ENCODE measurements around the gene AGPS.
"Not testable (repeated sequence)": the region's sequence is repeated elsewhere in the genome, so short reads cannot be mapped to it uniquely, and the experiment has no call there.

The AGPS gene

DNA sequence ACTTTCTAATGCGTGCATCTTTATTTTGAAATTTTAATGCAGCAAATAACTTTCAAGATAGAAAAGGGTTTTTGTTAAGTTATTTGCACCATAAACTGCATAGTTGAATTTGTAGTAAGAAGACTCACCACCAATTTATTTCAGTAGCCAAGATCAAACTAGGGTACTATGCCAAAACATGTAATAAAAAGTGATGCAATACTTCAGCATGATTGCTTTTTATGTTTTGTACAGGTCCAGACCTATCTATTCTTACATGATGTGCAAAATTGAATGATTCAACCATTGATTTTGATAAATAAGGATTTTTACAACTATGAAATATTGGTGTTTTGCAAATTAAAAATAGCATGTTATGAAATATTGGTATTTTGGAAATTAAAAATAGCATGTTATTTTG, 26.7 kb downstream of the AGPS start:
- DNase-seq (ENCODE audit: low spot score): no peak

DNA sequence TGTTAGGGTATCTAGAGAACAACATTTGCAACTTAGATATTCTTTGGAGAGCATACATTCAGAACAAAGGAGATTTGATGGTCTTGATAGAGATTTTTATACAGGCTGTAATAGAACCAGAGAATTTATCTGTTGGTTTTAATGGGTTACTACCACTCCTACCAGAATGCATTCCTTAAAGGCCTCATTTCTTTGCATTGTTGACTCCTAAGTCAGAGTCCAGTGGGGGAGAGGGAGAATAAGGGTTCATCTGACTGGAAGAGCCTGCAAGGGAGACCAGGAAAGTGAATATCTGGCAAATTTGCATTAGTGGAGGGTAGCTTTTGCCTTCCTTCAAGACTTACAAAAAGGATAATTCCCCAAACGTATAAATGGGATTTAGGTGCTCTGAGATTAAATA, 29.7 kb downstream of the AGPS start:
- no peak for DNase-seq (ENCODE audit: low spot score)

DNA sequence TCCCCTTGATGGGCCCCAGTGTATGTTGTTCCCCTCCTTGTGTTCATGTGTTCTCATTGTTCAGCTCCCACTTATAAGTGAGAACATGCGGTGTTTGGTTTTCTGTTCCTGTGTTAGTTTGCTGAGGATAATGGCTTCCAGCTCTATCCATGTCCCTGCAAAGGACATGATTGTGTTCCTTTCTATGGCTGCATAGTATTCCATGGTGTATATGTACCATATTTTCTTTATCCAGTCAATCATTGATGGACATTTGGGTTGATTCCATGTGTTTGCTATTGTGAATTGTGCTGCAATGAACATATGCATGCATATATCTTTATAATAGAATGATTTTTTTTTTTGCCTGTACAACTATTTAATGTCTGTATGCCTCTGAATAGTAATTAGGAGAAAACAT, 31.5 kb downstream of the AGPS start:
- not testable (repeated sequence) for DNase-seq (ENCODE audit: low spot score)

DNA sequence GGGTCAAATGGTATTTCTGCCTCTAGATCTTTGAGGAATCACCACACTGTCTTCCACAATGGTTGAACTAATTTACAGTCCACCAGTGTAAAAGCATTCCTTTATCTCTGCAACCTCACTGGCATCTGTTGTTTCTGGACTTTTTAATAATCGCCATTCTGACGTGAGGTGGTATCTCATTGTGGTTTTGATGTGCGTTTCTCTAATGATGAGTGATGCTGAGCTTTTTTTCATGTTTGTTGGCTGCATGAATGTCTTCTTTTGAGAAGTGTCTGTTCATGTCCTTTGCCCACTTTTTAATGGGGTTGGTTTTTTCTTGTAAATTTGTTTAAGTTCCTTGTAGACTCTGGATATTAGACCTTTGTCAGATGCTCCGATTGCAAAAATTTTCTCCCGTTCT, 32.0 kb downstream of the AGPS start:
- DNase-seq (ENCODE audit: low spot score): not testable (repeated sequence)

DNA sequence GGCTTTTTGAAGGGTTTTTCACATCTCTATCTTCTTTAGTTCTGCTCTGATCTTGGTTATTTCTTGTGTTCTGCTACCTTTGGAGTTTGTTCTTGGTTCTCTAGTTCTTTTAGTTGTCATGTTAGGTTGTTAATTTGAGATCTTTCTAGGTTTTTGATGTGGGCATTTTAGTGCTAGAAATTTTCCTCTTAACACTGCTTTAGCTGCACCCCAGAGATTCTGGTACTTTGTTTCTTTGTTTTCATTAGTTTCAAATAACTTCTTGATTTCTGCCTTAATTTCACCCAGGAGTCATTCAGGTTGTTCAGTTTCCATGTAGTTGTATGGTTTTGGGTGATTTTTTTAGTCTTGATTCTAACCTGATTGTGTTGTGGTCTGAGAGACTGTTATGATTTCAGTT, 34.7 kb downstream of the AGPS start:
- DNase-seq (ENCODE audit: low spot score): no peak

DNA sequence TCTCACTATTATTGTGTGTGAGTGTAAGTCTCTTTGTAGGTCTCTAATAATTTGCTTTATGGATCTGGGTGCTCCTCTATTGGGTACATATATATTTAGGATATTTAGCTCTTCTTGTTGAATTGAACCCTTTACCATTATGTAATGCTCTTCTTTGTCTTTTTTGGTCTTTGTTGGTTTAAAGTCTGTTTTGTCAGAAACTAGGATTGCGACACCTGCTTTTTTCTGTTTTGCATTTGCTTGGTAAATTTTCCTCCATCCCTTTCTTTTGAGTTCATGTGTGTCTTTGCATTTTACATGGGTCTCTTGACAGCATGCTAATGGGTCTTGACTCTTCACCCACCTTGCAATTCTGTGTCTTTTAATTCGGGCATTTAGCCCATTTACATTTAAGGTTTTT, 35.4 kb downstream of the AGPS start:
- not testable (repeated sequence) for DNase-seq (ENCODE audit: low spot score)

DNA sequence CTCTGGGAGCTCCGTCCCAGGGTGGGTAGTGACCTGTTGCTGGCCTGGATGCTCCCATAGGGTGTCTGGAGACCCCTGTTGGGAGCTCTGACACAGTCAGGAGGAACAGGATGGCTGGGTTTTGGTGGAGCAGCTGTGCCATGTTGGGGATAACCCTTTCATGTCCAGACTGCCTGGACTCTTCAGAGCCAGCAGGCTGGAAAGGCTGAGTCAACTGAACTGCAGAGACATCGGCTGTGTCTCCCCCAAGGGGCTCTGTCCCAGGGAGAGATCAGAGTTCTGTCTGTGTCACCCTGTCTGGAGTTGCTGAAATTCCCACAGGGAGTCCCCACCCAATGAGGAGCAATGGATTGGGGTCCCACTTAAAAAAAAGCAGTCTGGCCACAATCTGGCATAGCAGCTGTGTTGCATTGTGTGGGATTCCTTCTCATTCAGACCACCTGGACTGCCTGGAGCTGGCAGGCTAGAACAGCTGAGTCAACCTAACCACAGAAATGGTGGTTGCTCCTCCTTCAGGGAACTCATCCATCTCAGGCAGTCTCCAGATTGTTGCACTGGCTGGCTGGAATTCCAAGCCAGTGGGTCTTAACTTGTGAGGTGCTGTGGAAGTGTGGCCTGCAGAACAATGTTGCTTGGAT, 37.2 kb downstream of the AGPS start:
- DNase-seq (ENCODE audit: low spot score): no peak

DNA sequence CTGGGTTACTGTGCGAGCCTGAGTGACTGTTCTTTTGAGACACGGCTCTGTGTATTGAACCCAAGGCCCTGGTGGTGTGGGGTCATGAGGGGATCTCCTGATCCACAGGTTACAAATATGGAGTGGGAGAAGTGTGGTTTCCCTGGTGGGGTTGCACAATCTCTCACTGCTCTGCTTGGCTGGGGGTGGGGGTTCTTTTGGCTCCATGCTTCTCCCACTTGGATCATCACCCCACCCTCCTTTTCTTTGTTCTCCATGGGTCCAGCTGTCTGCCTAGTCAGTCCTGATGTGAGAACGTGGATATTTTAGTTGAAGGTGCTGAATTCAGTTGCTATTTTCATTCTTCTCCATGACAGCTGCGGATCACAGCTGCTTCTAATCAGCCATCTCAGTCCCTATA, 37.8 kb downstream of the AGPS start:
- DNase-seq (ENCODE audit: low spot score): no peak

DNA sequence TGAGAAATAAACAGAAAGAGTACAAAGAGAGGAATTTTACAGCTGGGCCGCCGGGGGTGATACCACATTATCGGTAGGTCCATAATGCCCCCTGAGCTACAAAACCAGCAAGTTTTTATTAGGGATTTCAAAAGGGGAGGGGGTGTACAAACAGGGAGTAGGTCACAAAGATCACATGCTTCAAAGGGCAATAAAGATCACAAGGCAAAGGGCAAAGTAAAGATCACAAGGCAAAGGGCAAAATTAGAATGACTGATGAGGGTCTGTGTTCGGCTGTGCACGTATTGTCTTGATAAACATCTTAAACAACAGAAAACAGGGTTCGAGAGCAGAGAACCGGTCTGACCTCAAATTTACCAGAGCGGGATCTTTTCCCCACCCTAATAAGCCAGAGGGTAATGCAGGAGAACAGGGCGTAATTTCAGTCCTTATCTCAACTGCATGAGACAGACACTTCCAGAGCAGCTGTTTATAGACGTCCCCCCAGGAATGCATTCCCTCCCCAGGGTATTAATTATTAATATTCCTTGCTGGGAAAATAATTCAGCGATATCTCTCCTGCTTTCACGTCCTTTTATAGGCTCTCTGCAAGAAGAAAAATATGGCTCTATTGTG, 38.6 kb downstream of the AGPS start:
- DNase-seq (ENCODE audit: low spot score): not testable (repeated sequence)

DNA sequence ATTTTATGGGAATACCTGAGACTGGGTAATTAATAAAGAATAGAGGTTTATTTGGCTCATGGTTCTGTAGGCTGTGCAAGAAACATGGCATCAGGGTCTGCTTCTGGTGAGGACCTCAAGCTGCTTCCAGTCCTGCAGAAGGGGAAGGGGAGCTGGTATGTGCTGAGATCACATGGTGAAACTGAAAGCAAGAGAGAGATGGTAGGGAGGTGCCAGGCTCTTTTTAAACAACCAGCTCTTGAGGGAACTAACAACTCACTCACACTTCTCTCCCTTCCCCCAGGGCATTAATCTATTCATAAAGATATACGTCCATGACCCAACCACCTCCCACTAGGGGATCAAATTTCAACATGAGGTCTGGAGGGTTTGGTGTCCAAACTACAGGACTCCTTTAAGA, 40.1 kb downstream of the AGPS start:
- no peak for DNase-seq (ENCODE audit: low spot score)

DNA sequence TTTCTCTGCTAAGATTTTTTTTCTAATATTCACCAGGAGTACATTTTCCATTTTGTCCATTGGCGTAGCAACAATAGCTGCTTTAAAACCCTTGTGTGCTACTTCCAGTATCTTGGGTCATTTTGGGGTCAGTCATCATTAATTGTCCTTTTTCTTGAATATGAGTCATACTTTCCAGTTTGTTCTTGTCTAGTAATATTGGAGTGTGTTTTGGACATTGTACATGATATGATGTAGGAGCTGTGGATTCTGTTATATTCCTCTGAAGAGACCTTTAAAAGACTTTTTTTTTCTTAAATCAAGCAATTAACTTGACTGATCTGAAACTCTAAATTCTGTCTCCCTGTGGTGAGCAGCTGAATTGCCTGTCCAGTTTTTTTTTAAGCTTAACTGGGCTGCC, 40.8 kb downstream of the AGPS start:
- DNase-seq (ENCODE audit: low spot score): no peak

DNA sequence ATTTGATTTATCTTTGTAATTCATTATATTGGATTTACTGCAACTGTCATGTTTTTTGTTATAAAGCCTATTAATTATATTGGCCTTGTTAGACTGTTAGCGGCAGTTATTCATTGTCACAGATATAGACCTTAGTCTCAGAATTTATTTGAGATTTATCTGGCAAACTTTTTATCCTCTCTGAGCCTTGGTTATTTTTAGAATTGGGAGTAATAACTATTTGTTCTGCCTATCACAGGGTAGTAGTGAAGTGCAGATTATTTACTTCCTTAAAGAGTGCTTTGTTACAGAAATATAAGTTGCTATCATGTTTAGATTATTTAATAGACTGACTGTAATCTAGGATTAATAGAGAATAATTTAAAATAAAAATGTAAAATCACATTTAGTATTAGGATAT, 41.9 kb downstream of the AGPS start:
- no peak for DNase-seq (ENCODE audit: low spot score)

DNA sequence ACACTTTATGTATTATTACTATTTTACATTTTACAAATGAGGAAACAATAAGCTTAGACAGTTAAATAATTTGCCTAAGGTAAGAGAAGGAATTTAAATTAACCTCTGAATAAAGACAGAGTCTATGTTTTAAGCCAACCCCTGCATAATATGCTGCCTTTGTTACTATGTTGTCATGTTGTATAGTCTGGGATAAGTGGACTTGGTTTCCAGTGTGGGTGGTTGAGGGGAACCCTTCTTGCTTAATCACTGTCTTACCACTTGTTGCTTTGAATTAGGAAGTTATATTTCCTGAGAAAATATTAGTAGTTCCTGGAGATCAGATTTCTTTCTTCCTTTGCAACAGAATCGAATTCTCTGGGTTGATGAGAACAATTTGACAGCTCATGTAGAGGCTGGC, 52.6 kb downstream of the AGPS start:
- DNase-seq (ENCODE audit: low spot score): no peak

DNA sequence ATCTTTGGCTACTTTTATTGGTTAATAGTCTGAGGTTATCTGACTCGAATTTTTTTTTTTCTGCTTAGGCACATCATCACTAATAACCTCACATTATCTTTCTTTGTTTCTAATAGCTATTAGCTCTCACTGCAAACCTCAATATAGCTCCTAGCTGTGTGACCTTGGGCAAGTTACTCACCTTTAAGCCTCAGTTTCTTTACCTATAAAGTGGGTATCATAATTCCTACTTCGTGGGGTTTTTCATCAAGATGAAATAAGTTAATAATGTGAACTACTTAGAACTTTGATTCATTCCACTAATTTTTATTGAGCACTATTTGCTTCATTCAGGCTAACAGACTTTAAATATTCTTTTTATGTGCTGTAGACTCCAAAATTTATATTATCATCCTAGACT, 55.5 kb downstream of the AGPS start:
- no peak for DNase-seq (ENCODE audit: low spot score)

DNA sequence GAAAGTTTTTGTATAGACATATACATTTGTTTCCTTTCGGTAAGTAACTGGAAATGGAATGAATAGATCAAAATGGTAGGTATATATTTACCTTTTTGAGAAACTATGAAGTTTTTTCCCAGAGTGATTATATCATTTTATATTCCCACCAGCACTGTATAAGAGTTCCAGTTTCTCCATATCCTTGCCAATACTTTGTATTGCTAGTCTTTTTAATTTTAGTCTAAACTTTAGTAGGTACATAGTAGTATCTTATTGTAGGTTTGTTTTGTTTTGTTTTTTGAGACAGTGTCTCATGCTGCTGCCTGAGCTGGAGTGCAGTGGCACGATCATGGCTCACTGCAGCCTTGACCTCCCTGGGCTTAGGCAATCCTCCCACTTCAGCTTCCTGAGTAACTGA, 56.6 kb downstream of the AGPS start:
- DNase-seq (ENCODE audit: low spot score): no peak

DNA sequence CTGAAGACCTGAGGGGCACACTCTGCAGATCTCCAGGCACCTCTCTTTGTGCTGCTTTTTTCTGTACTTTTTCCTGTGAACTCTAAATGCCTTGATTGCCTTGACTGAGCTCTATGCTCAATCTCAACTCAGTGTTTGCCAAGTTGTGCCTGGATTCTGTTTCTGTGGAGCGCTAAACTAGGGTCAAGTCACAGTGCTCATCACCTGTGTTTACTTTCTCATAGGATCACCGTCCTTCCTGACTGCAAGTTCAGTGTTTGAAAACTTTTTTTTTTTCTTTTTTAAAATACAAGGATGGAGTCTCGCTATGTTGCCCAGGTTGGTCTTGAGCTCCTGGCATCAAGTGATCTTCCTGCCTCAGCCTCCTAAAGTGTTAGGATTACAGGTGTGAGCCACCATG, 62.6 kb downstream of the AGPS start:
- DNase-seq (ENCODE audit: low spot score): no peak

DNA sequence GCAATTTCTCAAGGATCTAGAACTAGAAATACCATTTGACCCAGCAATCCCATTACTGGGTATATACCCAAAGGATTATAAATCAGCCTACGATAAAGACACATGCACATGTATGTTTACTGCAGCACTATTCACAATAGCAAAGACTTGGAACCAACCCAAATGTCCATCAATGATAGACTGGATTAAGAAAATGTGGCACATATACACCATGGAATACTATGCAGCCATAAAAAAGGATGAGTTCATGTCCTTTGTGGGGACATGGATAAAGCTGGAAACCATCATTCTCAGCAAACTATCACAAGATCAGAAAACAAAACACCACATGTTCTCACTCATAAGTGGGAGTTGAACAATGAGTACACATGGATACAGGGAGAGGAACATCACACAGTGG, 67.2 kb downstream of the AGPS start:
- not testable (repeated sequence) for DNase-seq (ENCODE audit: low spot score)

DNA sequence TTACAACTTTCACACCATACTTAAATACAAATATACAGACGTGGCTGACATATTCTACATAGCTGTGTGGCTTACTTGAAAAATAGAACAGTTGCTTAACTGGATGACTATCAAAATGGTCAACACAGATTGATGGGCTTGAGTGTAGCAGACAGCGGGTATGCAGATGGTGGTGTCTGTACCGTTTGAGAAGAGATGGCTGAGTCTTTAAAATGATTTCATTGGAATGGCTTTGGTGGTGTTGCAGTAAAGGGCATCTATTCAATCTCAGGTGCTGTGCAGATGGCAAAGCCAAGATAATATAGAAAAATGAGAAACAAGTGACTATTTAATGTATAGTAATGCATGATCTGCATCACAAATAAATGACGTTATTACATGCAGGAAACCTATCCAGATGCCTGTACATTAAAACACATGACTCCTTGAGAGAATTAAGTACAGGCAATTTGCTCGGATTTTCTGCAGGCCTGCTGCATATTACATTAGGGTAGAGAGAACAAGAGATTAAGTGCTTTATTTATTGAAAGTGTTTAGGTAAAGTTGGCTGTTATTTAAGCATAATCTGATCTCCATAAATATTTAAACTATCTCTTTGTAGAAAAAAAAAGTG, 68.5 kb downstream of the AGPS start:
- no peak for DNase-seq (ENCODE audit: low spot score)

DNA sequence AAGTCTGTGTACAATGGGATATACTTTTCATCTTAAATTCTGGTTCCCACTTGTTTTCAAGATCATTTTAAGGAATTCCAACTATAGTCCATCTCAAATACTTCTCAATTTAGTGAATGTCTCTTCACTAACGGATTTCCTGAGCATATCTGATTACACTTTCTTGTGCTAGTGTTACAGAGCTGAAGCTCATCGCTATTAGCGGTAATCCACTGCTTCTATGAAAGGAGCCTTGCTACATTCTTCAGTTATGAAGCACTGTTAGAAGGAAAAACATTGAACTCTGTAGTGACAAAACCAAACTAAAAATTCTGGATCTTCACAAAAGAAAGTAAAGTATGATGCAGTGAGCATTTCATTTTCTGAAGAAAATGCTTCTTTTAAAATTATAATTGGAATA, 72.0 kb downstream of the AGPS start:
- DNase-seq (ENCODE audit: low spot score): no peak

DNA sequence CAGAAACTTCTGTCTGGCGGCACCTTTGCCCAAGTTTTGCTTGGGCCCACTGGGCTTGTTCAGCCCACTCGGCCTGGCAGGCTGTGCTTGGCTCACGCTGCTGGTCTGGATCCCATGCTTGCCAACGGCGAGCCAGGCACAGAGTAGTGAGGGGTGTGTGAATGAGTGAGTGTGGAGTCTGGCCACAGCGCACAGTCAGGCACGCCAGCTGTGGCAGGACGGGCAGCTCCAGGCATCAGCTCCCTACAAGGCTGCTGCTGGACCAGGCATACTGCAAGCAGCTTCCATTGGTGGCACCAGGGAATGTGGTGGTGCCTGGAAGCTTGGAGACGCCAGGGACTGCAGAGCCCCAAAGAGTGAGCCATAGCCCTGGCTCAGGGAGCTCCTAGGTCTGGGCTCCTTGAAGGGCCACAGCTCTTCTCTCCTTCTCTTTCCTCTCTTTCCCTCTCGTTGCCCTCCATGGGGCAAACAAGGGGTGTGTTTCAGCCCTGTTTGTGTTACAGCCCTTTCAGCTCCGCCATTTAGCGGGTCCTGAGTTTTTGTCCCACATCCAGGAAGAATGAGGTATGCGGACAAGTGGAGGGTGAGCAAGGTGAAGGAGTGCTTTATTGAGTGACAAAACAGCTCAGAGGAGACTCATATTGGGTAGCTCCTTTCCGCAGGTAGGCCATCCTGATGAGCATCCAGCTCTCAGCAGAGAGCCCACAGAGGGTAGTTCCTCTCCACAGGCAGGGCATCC, 73.0 kb downstream of the AGPS start:
- DNase-seq (ENCODE audit: low spot score): no peak

DNA sequence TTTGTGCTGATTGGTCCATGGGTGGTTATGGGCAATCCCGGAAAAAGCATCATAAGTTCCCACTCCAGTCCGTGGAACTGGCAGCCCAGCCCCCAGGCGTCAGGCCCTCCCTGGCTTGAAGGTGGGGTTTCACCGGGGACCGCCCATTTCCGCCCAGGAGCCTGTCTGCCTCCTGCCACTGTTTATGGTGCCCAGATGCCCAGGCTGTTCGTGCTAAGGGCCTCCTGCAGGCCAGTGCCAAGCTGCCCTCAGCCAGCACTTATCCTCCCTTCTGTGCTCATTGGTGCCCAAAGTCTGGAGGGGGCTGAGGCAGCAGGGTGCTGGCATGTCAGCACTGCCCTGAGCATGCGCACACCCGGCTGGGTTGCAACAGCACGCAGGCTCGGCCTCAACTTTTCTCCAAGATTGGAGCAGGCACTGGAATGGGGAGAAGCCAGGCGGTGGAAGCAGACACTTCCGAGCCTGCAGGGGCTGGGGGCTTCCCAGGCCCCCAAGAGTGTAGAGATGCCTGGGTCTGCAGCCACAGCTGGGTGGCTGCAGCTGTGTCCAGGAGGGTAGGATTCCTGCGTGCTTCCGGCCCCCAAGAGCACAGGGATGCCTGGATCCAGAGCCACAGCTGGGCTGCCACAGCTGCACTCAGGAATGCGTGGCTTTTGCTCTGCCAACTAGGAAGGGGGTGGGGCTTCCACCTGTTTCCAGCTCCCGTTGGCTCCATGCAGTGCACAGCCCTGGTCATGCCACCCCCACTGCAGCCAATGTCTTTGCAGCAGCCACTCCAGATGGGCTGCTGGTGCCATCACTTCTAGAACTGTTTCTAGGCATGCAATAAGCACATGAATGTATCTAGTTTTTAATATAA, 74.0 kb downstream of the AGPS start:
- no peak for DNase-seq (ENCODE audit: low spot score)

DNA sequence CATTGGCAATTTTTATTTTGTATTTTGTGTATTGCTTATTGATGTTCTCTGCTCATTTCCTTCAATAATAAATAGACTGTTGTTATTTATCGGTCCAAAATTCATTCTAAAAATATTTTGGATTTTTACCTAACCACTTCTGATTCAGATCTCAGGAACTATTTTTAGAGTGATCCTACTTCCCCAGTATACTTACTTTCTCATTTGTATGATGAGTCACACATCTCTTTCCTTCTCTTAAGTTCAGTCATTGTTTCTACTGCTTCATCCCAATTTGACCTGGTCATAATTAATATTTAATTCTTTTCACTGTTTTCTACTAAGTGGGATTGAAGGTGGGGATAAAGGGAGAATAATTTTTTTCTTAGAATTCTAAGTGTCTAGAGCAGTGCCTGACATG, 75.1 kb downstream of the AGPS start:
- DNase-seq (ENCODE audit: low spot score): no peak

Data from globus pallidus (tissue), 1 donor.